KBM-7 (cell line): ENCODE measurements around the gene MRPS11.

ENCODE experiments used
- DNase-seq: peaks from one replicate; pipeline ENCODE4 v3.0.0-alpha.2; 2015
- in situ Hi-C: fragments of 300-500 bp; cut with MboI; formaldehyde crosslinking; loops from 2 replicates; pipeline ENCODE4 v1.14.3; 2020; ENCODE audit warnings: low sequenced_read_pairs, low pct_unique_long_range_greater_than_20kb, mixed read lengths

MRPS11 gene

DNA sequence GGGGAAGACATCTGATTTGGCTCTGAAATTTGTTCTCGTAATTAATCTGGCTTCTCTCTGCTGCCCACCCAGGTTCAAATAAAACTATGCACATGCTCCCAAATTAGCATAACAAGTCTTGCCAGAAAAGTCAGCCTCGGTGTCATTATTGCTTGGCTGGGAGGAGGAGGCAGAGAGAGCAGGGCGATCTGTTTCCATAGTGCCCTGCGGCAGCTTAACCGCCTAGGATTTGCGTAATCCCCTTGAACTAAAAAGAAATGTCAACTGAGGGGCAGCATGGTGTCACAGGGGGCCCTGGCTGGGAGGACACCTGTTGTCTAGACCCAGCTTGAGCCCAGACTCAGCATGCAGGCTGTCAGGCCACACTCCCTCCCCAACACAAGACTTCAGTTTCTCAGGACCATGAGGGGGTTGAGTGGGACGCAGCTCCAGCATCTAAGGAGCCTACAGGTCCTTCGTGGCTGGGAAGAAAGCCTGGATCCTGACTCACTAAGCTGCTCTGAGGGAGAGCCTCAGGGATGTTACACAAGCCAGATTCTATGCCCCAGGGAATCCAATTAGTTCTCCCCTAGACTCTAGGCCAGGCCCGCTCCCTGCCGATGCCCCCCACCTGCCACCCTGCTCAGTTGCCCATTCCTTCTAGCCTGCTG lies 17.3 kb downstream of the MRPS11 start:
- DNase-seq = no peak
- in situ Hi-C loops = loop anchor here (5.0 to 25.0 kb wide), 2 partner anchors 47 to 702 kb away; no protein-coding TSS in a partner anchor

DNA sequence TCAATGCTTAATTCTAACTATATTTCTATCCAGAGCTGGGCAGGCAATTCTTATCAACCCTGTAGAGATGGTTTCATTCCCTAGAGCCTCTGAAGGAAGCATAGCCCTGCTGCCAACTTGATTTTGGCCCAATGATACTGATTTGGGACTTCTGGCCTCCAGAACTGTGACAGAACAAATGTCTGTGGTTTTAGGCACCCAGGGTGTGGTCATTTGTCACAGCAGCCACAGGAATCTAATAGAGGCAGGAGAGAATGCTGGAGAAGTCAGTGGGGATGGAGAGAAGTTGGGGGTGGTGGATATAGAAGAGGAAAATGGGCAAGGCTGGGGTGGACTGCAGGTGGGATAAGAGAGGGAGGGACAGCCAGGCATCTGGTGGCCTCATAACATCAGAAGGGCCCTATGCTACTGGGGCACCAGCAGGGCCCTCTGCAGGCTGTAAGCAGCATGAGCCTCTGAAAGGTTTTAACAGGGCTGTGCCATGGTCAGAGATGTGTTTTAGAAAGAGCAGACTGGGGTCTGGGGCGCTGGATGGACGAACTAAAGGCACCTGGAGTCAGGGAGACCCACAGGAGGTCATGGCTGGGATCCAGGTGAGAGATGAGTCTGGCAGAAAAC lies 19.8 kb downstream of the MRPS11 start:
- DNase-seq = no peak
- in situ Hi-C loops = loop anchor here (25.0 kb wide), 1 partner anchor 700 kb away; no protein-coding TSS in a partner anchor

DNA sequence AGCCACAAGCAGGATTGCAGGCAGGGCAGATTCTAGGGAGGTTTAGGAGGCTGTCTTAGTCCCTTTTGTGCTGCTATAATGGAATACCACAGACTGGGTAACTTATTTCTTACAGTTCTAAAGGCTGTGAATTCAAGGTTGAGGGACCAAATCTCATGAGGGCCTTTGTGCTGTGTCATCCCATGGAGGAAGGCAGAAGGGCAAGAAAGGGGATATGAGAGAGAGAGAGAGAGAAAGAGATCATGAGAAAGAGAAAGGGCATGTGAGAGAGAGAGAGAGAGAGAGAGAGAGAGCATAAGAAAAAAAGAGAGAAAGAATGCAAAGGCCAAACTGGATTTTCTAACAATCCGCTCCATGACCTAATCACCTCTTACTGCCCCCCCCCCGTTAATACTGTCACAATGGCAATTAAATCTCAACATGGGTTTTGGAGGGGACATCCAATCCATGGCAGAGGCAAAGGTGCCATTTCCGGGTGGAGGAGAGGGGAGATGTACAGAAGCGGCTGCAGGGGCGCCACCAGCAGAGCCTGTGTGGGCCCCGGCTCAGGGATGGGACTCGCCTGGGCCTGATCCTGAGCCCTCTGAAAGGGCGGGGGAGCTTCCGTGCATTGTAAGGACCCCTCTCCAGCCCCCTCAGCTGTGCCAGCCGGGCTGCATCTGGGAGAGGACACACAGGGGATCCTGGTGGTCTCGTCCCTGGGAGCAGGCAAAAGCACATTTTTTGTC lies 20.5 kb downstream of the MRPS11 start:
- in situ Hi-C loops = loop anchor here (25.0 kb wide), 1 partner anchor 699 kb away; no protein-coding TSS in a partner anchor

DNA sequence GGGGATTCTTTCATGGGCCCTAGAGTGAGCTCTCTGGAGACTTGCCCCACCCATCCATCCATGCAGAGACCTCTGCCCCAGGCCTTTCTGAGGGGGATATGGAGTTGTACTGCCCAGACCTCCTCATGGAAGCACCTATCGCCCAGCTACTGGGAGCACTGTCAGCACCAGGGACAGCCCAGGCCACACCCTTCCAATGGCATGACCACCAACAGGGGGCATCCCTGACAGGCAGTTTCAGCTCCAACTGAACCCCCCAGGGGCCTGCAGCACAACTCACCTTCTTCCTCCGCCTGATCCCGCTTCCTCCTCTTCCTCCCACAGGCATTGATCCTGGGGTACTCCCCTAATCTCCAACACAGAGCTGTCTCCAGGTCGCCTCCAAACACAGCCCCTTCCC lies 21.8 kb downstream of the MRPS11 start:
- DNase-seq = no peak
- in situ Hi-C loops = loop anchor here (25.0 kb wide), 1 partner anchor 698 kb away; no protein-coding TSS in a partner anchor

More for the DNA sequence above, 20.5 kb downstream of the MRPS11 start:
- DNase-seq = no peak

DNA sequence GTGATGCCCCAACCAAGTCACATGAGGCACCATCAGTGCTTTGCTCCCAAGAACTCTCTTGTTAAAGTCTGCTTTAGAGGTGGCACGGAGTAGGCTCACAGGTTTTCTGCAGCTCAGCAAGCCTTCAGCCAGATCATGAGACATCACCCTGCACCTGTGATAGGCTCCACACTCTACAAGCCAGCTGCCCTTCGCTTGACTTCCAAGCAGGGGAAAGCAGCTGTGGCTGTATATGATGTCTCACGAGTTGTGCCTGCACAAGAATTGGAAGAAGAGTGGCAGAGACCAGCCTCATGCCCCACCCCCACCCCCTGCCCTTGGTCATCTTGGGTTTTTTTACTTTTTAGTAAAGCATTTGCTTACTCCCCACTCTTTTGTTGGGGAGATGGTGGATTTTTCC lies 22.5 kb downstream of the MRPS11 start:
- in situ Hi-C loops = loop anchor here (25.0 kb wide), 1 partner anchor 697 kb away; no protein-coding TSS in a partner anchor
- DNase-seq = no peak

DNA sequence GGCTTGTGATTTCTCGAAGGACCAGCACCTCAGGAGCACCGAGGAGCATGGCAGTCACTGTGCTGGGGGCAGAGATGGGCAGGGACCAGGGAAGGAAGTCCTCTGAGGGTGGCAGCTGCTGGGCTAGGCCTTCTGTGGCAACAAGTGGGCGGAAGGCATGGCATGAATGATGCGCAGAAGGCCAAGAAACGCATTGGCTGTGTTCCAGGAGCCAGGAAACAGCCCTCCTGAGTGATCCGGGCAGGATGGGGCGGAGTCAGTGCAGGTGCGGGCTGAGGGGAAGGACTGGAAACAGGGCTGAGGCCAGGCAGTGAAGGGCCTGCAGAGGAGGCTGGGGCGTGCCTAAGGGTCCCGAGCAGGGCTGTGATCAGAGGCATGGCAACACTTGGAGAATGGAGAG lies 23.6 kb downstream of the MRPS11 start:
- in situ Hi-C loops = loop anchor here (25.0 kb wide), 1 partner anchor 696 kb away; no protein-coding TSS in a partner anchor
- DNase-seq = no peak

DNA sequence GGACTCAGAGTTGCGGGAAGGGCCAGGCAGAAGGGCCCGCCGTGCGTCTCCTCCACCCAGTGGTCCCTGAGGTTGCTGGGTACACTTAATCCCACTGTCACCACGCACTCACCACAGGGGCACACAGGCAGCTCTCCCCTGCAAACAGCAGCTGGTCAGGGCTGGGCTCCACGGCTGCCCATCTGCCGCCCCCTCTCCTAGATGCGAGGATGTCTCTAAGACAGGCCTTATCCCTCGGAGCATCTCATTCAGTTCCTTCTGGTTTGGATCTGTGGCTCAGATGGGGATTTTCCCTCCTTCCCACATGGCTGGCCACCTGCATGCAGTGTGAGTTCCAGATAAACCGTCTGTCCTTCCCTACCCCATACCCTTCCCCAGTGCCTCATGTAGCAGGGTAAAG lies 26.3 kb downstream of the MRPS11 start:
- DNase-seq = no peak
- in situ Hi-C loops = loop anchor here (25.0 kb wide), 1 partner anchor 693 kb away; no protein-coding TSS in a partner anchor

DNA sequence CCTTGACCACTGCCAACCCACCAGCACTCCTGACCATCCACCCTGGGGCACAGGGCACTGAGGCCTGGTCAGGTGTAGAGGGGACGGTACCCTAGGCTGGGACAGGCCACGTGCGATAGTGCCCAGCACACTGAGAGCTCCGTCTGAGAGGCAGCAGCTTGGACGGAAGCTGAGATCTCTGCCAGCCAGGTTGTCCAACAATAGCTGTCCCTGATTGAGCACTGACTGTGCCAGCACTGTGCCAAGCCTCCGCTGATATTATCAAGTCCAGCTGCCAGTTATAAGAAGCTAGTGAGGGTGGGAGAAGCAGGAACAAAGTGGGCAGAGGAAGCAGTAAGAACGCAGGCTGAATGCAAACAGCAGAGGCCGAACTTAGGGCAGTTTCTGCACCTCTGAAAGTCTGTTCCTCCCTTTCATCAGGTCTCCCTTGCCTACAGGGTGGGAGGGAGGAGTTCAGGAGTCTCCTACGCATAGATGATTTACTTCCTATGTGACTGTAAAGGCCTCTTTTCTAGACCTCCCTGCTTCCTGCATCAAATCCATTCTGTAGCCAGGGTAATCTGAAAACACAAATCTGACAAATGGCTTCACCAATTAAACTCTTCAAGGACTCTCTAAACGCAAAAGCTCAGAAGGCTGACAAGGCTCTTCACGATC lies 29.7 kb downstream of the MRPS11 start:
- DNase-seq = no peak
- in situ Hi-C loops = loop anchor here (25.0 kb wide), 1 partner anchor 690 kb away; no protein-coding TSS in a partner anchor

DNA sequence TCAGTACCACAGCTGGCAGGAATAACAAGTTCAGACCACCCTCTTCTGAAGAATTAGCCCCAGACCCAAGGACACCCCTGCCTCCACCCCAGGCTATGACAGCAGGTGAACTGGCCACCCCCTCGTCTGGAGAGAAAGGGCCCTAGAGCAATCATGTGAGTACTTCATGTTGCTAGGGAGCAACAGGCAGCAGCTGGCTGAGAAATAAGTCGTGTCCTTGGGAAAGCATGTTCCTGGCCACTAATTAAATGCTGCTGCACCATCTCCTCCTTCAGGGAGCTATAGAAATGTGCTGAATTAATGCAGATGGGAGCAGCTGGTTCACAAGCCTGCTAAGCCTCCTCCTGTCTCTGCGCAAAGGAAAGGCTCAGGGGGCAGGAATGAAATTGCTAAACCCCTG lies 31.5 kb downstream of the MRPS11 start:
- no peak for DNase-seq
- in situ Hi-C loops = loop anchor here (25.0 kb wide), 1 partner anchor 688 kb away; no protein-coding TSS in a partner anchor

DNA sequence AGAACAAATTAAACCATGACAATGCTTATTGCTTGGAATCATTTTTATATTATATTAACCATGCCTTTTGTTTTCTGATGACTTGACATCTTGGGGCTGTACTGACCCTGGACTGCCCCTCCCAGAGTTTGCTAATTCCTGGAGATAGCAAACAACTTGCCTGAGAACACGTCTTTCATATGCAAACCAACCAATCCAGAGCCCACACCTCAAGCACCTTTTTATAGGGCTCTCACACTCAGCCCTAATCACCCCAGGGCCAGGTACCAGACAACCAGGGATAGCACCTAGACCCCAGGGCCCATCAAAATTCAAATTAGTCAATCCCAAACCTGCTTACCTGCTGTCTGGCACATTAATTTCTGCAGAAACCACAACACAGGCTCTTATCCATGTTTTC lies 36.9 kb downstream of the MRPS11 start:
- in situ Hi-C loops = no loop called here
- no peak for DNase-seq

DNA sequence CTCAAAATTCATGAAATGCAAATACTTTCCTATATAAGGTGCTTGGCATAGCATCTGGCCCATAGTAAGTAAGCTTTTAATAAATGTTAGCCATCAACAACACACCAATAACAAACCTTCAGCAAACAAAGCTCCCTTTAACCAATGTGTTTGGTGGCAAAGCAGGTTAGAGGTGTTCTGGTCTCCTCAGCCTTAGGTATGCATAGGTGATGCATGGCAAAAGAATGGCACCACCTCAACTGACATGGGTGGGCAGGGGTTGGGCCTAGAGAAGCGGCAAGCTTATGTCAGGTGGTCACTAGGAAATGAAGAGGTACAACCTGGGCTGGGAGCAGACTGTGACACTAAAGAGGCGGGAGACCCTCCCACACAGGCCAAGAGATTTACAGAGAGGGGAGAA lies 38.2 kb downstream of the MRPS11 start:
- no peak for DNase-seq
- in situ Hi-C loops = no loop called here

DNA sequence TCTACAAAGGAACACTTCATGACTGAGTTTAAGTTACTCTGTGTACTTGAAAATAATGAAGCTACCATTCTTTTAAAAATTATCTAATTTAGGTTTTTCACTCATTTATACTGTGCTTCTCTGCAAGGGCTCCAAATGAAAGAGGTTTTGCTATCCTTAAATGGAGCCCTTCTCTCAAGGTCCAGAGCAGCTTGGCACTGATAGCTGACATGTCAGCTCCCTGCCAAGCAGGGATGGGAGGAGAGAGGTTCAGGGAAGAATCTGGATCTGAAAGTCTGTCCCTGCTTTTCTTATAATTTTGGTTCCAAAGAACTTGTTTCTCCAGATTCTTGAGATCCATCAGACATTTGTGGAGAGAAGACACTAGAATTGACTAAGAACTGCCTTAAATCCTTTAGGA lies 39.1 kb downstream of the MRPS11 start:
- in situ Hi-C loops = no loop called here
- DNase-seq = no peak

DNA sequence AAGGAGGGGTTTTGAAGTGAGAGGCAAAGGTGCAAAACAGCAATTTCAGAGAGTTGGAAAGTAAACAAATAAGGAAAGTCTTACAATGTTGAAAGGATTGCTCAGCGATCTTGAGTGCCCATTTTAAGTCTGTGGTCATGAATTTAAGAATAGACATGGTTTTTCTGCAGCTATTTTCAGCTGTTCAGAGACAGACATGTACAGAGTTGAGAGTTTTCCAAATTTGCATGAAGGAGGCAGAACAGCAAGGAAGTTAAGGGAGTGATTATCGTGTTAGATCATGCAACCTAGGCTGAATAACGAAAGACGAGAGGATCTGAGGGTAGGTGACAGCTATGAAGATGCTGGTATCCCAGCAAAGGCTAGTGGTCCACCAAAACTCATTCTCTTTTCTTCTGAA lies 41.8 kb downstream of the MRPS11 start:
- in situ Hi-C loops = no loop called here
- DNase-seq = no peak

DNA sequence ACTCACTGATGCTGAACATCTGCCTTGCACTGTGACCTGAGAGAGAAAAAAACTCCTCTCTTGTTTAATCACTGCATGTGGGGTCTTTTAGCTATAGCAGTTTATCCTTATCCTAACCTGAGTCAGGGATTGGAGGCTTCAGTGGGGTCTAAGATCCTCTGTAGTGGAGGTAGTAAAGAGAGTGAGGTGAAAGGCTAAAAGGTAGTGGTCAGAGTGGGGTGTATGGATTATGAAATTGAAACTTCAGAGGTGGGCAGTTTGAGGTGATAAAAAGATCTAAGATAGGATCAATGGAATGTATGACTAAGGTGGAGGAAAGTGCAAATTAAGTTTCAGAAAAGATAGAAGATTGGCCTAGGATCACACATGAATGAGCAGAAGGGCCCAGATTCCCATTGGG lies 42.5 kb downstream of the MRPS11 start:
- in situ Hi-C loops = no loop called here
- no peak for DNase-seq

DNA sequence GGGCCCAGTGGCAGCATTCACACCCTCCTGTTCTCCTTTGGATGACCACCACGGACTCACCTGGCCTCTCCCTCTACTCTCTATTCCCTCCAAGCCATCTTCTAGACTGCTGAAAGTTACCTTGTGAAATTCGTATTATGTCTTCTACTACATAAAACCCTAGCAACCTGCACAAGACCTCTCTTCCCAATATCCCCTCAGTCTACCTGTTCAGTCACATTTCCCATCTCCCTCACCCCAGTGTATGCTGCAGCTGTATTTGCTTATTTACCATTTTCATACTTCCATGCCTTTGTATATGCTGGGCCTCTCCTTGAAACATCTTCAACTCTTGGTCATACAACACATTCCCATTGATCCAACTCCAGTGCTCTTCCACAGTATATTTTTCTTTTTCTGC lies 43.7 kb downstream of the MRPS11 start:
- DNase-seq = no peak
- in situ Hi-C loops = no loop called here

DNA sequence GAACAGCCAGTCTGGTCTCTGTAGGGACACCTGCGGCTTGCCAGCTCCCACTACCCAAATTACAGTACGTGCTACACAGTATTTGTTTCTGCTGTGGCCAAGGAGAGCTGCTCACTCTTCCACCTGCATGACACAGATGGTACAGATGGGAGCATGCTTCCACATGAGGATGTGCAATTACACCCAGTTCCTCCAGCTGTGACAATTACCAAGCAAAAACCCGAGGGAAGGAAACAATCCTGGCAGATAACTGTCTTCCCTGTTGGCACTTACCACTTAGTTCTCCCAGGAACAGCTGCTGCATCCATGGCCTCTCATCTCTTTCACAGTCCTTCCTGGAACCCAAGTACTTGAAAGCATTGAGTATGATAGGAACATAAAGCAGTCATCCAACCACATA lies 44.6 kb downstream of the MRPS11 start:
- no peak for DNase-seq
- in situ Hi-C loops = no loop called here

DNA sequence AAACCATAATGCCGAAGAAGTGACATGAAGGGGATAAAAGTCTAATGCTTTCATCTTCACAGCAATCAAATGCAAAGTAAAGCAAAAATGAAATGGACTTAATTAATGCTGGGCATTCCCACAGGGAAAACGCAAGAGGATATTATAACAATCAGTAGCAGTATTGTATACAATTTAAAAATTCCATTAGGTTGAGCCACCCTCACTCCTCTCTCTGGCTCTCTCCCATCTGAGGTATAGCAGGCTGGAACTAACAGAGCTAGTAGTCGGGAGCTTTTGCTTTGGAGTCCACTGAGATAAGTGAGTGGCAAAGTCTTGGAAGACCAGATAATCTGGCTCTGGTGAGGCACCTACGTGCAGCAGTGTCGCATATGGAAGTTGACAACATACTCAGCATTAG lies 45.1 kb downstream of the MRPS11 start:
- in situ Hi-C loops = no loop called here
- DNase-seq = no peak

DNA sequence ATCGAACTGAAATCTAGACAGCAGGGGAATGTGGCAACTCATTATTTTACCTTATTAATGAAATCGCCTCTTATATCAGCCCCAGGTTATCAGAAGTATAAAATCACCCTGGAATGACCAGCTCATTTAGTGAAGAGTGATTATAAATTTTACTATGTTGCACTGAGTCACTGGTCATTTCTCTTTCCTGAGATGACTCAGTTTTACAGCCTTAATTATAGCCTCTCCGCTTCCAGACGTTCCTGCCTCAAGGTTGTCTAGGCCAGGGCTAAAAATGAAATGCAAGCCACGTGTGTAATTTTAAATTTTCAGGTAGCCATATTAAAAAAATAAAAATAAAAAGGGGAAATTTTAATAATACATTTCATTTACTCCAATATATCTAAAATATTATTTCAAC lies 45.7 kb downstream of the MRPS11 start:
- in situ Hi-C loops = no loop called here
- DNase-seq = no peak

DNA sequence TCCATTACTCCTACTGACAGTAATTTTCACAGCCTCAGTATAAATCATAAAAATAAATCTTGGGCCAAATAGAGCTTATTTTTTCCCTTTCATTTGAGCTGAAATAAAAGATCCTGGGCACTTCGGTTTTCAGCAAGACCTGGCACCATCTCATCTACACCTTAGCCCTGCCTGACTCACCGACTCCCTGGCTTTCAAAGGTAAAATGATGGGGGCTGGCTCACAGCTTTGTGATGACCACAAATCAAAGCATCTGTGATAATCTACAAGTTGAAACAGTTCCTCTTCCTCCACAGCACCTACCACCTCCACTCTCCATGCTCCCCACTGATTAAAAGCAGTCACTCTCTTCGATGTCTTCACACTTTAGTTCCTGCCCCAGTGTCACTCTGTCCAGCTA lies 51.4 kb downstream of the MRPS11 start:
- in situ Hi-C loops = no loop called here
- DNase-seq = no peak
